OCI-LY1 (cell line): ENCODE results near the gene SF3B2.

ENCODE experiments used
- EZH2 ChIP-seq: fragments of 200-600 bp; sonication (generic), shearing (Covaris generic); IDR thresholded peaks from 2 replicates; pipeline ENCODE4 v1.8.0; 2017; ENCODE audit warnings: borderline replicate concordance, mixed run types, mild to moderate bottlenecking, antibody characterized with exemption, low read length, moderate library complexity, mixed read lengths
- TF ChIP-seq, protein P1 (sequence below): fragments of 200-600 bp; sonication (generic), shearing (Covaris generic); IDR thresholded peaks from 2 replicates; pipeline ENCODE4 v1.5.1; 2017; ENCODE audit warnings: mild to moderate bottlenecking, antibody characterized with exemption, low read length, moderate library complexity, mixed read lengths

DNA sequence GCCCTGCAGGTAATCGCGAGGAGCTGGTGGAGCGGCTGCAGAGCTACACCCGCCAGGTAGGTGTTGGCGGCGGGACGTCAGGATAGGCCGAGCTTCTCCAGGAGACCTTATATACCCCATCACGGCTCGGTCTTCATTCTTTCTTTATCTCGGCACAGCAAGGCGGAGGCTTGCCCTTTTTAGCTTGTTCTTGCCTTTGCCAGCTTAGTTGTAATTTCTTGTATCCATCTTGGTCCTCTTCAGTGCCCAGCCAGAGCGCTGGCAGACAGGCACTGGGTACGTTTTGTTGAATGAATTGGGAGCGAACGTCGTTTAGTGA, 459 bp downstream of the SF3B2 start:
- TF ChIP-seq, protein P1, sequence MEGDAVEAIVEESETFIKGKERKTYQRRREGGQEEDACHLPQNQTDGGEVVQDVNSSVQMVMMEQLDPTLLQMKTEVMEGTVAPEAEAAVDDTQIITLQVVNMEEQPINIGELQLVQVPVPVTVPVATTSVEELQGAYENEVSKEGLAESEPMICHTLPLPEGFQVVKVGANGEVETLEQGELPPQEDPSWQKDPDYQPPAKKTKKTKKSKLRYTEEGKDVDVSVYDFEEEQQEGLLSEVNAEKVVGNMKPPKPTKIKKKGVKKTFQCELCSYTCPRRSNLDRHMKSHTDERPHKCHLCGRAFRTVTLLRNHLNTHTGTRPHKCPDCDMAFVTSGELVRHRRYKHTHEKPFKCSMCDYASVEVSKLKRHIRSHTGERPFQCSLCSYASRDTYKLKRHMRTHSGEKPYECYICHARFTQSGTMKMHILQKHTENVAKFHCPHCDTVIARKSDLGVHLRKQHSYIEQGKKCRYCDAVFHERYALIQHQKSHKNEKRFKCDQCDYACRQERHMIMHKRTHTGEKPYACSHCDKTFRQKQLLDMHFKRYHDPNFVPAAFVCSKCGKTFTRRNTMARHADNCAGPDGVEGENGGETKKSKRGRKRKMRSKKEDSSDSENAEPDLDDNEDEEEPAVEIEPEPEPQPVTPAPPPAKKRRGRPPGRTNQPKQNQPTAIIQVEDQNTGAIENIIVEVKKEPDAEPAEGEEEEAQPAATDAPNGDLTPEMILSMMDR: no peak
- TF ChIP-seq EZH2: no peak
